WTC11 (cell line): ENCODE results near the gene CPE. TPM values are rescaled to one million over a fixed set of nuclear protein-coding genes. Genes with fewer than 3 reads are reported as not detected.

Source experiments
- ATAC-seq: fragments of 200-7000 bp; cut with Tn5 transposase; 2 replicates; pipeline ENCODE4 v1.10.0; 2021; ENCODE audit warnings: mild to moderate bottlenecking, moderate library complexity
- CTCF ChIA-PET: fragments of 300-600 bp; sonication (Branson Sonifier 250); formaldehyde crosslinking; loops from one replicate; lab custom pipeline; 2021; ENCODE audit warnings: antibody characterized with exemption; lab: Charles Lee
- POLR2A ChIA-PET: fragments of 350-600 bp; sonication (Branson Sonifier 250); formaldehyde crosslinking; loops from one replicate; lab custom pipeline; 2021; ENCODE audit warnings: antibody characterized with exemption; lab: Charles Lee
- DNase-seq: peaks from one replicate; pipeline ENCODE4 v3.0.0; 2021; ENCODE audit warnings: low spot score
- H3K27ac Mint-ChIP-seq: 2 replicates; pipeline ENCODE4 v1.8.0; 2021; ENCODE audit warnings: mixed read lengths
- H3K27me3 Mint-ChIP-seq: 2 replicates; pipeline ENCODE4 v1.8.0; 2021; ENCODE audit warnings: low read depth, mild to moderate bottlenecking, moderate library complexity, mixed read lengths
- H3K36me3 Mint-ChIP-seq: 2 replicates; pipeline ENCODE4 v1.8.0; 2021; ENCODE audit warnings: mixed read lengths
- H3K4me1 Mint-ChIP-seq: 2 replicates; pipeline ENCODE4 v1.8.0; 2022; ENCODE audit warnings: mixed read lengths
- H3K4me3 Mint-ChIP-seq: 2 replicates; pipeline ENCODE4 v1.8.0; 2021; ENCODE audit warnings: mild to moderate bottlenecking, moderate library complexity, mixed read lengths
- H3K9me3 Mint-ChIP-seq: 2 replicates; pipeline ENCODE4 v1.8.0; 2021; ENCODE audit warnings: mixed read lengths
- ATF2 ChIP-seq: sonication (generic); formaldehyde crosslinking; IDR thresholded peaks from 2 replicates; pipeline ENCODE4 v1.8.1; 2022; ENCODE audit warnings: low read depth, missing genetic modification reagents, borderline replicate concordance
- CREM ChIP-seq: sonication (generic); formaldehyde crosslinking; IDR thresholded peaks from 2 replicates; pipeline ENCODE4 v1.8.1; 2022; ENCODE audit warnings: mild to moderate bottlenecking, missing genetic modification reagents, moderate library complexity
- E2F5 ChIP-seq: sonication (generic); formaldehyde crosslinking; IDR thresholded peaks from 2 replicates; pipeline ENCODE4 v1.8.1; 2022; ENCODE audit warnings: mild to moderate bottlenecking, moderate library complexity, missing genetic modification reagents
- ESRRA ChIP-seq: sonication (generic); formaldehyde crosslinking; IDR thresholded peaks from 2 replicates; pipeline ENCODE4 v1.8.1; 2022; ENCODE audit warnings: mild to moderate bottlenecking, missing genetic modification reagents, borderline replicate concordance
- IRF1 ChIP-seq: sonication (generic); formaldehyde crosslinking; IDR thresholded peaks from 2 replicates; pipeline ENCODE4 v1.8.0; 2023; ENCODE audit warnings: missing genetic modification reagents
- KAT7 ChIP-seq: sonication (generic); formaldehyde crosslinking; IDR thresholded peaks from 2 replicates; pipeline ENCODE4 v1.8.1; 2023; ENCODE audit warnings: missing genetic modification reagents, mild to moderate bottlenecking, borderline replicate concordance
- NR1H2 ChIP-seq: sonication (generic); formaldehyde crosslinking; IDR thresholded peaks from 2 replicates; pipeline ENCODE4 v1.9.0; 2021; ENCODE audit warnings: mild to moderate bottlenecking, moderate library complexity, missing genetic modification reagents
- SMAD4 ChIP-seq: sonication (generic); formaldehyde crosslinking; IDR thresholded peaks from 2 replicates; pipeline ENCODE4 v1.8.0; 2022; ENCODE audit warnings: mild to moderate bottlenecking, missing genetic modification reagents
- TCF7 ChIP-seq: sonication (generic); formaldehyde crosslinking; IDR thresholded peaks from 2 replicates; pipeline ENCODE4 v1.8.0; 2022; ENCODE audit warnings: mild to moderate bottlenecking, low read depth, missing genetic modification reagents, moderate library complexity
- ZBTB43 ChIP-seq: sonication (generic); formaldehyde crosslinking; IDR thresholded peaks from 2 replicates; pipeline ENCODE4 v1.8.1; 2023; ENCODE audit warnings: mild to moderate bottlenecking, missing genetic modification reagents
- ZNF219 ChIP-seq: sonication (generic); formaldehyde crosslinking; IDR thresholded peaks from 2 replicates; pipeline ENCODE4 v1.8.0; 2023; ENCODE audit warnings: missing genetic modification reagents, mild to moderate bottlenecking, borderline replicate concordance
- ZSCAN18 ChIP-seq: fragments of 250-450 bp; sonication (Bioruptor Pico); IDR thresholded peaks from 2 replicates; pipeline ENCODE4 v2.1.2; 2022; ENCODE audit warnings: mild to moderate bottlenecking, moderate library complexity
- total RNA-seq: library from RNA; stranded (reverse); gene quantifications from 3 replicates; pipeline ENCODE4 v1.2.3, GENCODE V29; 2021
- TF ChIP-seq, protein P1 (sequence below): sonication (generic); formaldehyde crosslinking; IDR thresholded peaks from 2 replicates; pipeline ENCODE4 v1.8.1; 2022; ENCODE audit warnings: mild to moderate bottlenecking, missing genetic modification reagents, moderate library complexity, borderline replicate concordance
- TF ChIP-seq, protein P2 (sequence below): sonication (generic); formaldehyde crosslinking; IDR thresholded peaks from 2 replicates; pipeline ENCODE4 v1.8.1; 2023; ENCODE audit warnings: mild to moderate bottlenecking, missing genetic modification reagents, moderate library complexity
- TF ChIP-seq, protein P3 (sequence below): sonication (generic); formaldehyde crosslinking; IDR thresholded peaks from 2 replicates; pipeline ENCODE4 v1.8.0; 2022; ENCODE audit warnings: mild to moderate bottlenecking, missing genetic modification reagents
- TF ChIP-seq, protein P4 (sequence below): sonication (generic); formaldehyde crosslinking; IDR thresholded peaks from 2 replicates; pipeline ENCODE4 v1.8.0; 2023; ENCODE audit warnings: missing genetic modification reagents, mild to moderate bottlenecking, borderline replicate concordance

The CPE gene
- total RNA-seq, 1 experiment from 2014 or later: 9.2 TPM

DNA sequence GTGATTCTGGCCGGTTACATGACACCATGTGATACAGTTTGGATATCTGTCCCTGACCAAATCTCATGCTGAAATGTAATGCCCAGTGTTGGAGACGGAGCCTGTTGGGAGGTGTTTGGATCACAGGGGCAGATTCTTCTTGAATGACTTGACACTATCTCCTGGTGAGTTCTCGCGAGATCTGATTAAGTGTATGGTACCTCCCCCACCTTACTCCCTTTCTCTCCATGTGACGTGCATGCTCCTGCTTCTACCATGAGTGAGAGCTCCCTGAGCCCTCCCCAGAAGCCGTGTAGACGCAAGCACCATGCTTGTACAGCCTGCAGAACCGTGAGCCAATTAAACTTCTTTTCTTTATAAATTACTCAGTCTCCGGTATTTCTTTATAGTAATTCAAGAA is 23.6 kb downstream of the CPE start:
- peaks cover 18% of the 10 kb centered on the region for H3K9me3 Mint-ChIP-seq
- H3K27me3 Mint-ChIP-seq: no peaks in the 10 kb centered on the region
- H3K27ac Mint-ChIP-seq: no peak overlapping the region; the same call in 1 of the 2 replicates
- DNase-seq (no peak), ATAC-seq (peak; percentile 17; the same call in 1 of the 2 replicates)
- CTCF ChIA-PET: no interaction called here
- H3K36me3 Mint-ChIP-seq: no peaks in the 10 kb centered on the region
- H3K4me3 Mint-ChIP-seq: no peak overlapping the region
- TF ChIP-seq ZBTB43 (no peak), IRF1 (no peak), ATF2 (no peak), TCF7 (CRISPR knock-in tag) (no peak), ZSCAN18 (CRISPR knock-in tag) (no peak)
- TF ChIP-seq, protein P1, sequence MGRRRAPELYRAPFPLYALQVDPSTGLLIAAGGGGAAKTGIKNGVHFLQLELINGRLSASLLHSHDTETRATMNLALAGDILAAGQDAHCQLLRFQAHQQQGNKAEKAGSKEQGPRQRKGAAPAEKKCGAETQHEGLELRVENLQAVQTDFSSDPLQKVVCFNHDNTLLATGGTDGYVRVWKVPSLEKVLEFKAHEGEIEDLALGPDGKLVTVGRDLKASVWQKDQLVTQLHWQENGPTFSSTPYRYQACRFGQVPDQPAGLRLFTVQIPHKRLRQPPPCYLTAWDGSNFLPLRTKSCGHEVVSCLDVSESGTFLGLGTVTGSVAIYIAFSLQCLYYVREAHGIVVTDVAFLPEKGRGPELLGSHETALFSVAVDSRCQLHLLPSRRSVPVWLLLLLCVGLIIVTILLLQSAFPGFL: no peak
- TF ChIP-seq, protein P2, sequence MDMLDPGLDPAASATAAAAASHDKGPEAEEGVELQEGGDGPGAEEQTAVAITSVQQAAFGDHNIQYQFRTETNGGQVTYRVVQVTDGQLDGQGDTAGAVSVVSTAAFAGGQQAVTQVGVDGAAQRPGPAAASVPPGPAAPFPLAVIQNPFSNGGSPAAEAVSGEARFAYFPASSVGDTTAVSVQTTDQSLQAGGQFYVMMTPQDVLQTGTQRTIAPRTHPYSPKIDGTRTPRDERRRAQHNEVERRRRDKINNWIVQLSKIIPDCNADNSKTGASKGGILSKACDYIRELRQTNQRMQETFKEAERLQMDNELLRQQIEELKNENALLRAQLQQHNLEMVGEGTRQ (CRISPR knock-in tag): no peak
- peaks cover 8% of the 10 kb centered on the region for H3K4me1 Mint-ChIP-seq
- POLR2A ChIA-PET: no interaction called here

GRCh38 chr4:165403048-165403447 is 24.2 kb downstream of the CPE start:
- peaks cover 20% of the 10 kb centered on the region for H3K9me3 Mint-ChIP-seq
- peaks cover 9% of the 10 kb centered on the region for H3K4me1 Mint-ChIP-seq
- TF ChIP-seq ZNF219: no peak
- TF ChIP-seq, protein P3, sequence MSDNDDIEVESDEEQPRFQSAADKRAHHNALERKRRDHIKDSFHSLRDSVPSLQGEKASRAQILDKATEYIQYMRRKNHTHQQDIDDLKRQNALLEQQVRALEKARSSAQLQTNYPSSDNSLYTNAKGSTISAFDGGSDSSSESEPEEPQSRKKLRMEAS (CRISPR knock-in tag): no peak
- TF ChIP-seq E2F5 (CRISPR knock-in tag): no peak
- TF ChIP-seq SMAD4 (CRISPR knock-in tag): no peak
- no peak for TF ChIP-seq NR1H2 (CRISPR knock-in tag)
- no peak for TF ChIP-seq CREM (CRISPR knock-in tag)
- TF ChIP-seq ESRRA: no peak
- no peak for TF ChIP-seq KAT7 (CRISPR knock-in tag)
- TF ChIP-seq, protein P4, sequence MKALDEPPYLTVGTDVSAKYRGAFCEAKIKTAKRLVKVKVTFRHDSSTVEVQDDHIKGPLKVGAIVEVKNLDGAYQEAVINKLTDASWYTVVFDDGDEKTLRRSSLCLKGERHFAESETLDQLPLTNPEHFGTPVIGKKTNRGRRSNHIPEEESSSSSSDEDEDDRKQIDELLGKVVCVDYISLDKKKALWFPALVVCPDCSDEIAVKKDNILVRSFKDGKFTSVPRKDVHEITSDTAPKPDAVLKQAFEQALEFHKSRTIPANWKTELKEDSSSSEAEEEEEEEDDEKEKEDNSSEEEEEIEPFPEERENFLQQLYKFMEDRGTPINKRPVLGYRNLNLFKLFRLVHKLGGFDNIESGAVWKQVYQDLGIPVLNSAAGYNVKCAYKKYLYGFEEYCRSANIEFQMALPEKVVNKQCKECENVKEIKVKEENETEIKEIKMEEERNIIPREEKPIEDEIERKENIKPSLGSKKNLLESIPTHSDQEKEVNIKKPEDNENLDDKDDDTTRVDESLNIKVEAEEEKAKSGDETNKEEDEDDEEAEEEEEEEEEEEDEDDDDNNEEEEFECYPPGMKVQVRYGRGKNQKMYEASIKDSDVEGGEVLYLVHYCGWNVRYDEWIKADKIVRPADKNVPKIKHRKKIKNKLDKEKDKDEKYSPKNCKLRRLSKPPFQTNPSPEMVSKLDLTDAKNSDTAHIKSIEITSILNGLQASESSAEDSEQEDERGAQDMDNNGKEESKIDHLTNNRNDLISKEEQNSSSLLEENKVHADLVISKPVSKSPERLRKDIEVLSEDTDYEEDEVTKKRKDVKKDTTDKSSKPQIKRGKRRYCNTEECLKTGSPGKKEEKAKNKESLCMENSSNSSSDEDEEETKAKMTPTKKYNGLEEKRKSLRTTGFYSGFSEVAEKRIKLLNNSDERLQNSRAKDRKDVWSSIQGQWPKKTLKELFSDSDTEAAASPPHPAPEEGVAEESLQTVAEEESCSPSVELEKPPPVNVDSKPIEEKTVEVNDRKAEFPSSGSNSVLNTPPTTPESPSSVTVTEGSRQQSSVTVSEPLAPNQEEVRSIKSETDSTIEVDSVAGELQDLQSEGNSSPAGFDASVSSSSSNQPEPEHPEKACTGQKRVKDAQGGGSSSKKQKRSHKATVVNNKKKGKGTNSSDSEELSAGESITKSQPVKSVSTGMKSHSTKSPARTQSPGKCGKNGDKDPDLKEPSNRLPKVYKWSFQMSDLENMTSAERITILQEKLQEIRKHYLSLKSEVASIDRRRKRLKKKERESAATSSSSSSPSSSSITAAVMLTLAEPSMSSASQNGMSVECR: no peak
- CTCF ChIA-PET: no interaction called here
- POLR2A ChIA-PET: no interaction called here
- no peak for DNase-seq
- H3K4me3 Mint-ChIP-seq: no peak overlapping the region
- no peaks in the 10 kb centered on the region for H3K27me3 Mint-ChIP-seq
- H3K27ac Mint-ChIP-seq: no peak overlapping the region
- no peak for ATAC-seq
- no peaks in the 10 kb centered on the region for H3K36me3 Mint-ChIP-seq
